ENCODE measurements around the gene RAB40C. TPM values are rescaled to one million over a fixed set of nuclear protein-coding genes. Genes with fewer than 3 reads are reported as not detected.

Gene RAB40C
- total and polyA plus RNA-seq, 2 donors (not counting 1 experiment from before 2014, with no cell fraction given), result 3.2 to 11.6 TPM

DNA sequence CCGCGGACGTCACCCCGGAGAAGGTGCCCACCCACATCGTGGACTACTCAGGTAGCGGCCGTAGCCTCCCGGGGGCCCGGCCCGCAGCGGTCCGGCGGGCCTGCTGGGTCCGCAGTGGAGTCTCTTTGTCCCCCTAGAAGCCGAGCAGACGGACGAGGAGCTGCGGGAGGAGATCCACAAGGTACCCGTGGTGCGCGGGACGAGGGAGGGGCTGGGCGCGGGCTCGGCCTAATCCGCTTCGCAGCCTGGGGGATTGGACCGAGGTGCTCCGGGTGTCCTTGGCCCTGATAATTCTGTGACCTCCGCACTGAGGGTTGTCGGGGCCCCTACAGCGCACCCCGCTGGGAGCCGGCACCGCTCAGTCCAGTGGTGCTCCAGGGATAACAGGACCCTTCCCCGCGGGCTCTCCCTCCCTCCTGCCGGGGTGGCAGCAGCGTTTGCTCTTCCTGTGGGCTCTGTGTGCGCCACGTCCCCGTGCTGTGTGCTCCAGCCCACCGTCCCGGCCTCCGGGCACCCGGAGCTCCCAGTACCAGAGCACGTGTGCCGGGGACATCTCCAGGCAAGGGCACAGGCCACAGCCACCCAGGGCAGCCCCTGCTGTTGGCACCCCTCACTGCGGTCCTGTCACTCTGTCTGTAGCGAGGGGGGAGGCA is 78.8 kb downstream of the RAB40C start:
- H3K4me1 ChIP-seq (ENCODE audit: control insufficient read depth, extremely low read depth, insufficient read depth, low read length), result peaks cover 7% of the 10 kb centered on the region
- H3K27ac ChIP-seq (ENCODE audit: insufficient read depth, low read length), result peak overlapping the region; percentile 73
- H3K4me3 ChIP-seq (replicated peaks in 1 of 4; ENCODE audit: control extremely low read depth in 1 of 4, insufficient read depth in 1 of 4, low read depth in 3 of 4, low read length in 4 of 4), result peak overlapping the region; percentile 66 to 90 (median 88)
- DNase-seq (ENCODE audit: low read depth in 2 of 2), result no peak
- TF ChIP-seq, protein P1, sequence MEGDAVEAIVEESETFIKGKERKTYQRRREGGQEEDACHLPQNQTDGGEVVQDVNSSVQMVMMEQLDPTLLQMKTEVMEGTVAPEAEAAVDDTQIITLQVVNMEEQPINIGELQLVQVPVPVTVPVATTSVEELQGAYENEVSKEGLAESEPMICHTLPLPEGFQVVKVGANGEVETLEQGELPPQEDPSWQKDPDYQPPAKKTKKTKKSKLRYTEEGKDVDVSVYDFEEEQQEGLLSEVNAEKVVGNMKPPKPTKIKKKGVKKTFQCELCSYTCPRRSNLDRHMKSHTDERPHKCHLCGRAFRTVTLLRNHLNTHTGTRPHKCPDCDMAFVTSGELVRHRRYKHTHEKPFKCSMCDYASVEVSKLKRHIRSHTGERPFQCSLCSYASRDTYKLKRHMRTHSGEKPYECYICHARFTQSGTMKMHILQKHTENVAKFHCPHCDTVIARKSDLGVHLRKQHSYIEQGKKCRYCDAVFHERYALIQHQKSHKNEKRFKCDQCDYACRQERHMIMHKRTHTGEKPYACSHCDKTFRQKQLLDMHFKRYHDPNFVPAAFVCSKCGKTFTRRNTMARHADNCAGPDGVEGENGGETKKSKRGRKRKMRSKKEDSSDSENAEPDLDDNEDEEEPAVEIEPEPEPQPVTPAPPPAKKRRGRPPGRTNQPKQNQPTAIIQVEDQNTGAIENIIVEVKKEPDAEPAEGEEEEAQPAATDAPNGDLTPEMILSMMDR (conservative IDR thresholded peaks at IDR 0.05 in 1 of 2, IDR thresholded peaks at IDR 0.05 in 1 of 2; ENCODE audit: low read depth in 1 of 2, low read length in 2 of 2), result no peak
- TF ChIP-seq EZH2 (IDR thresholded peaks at IDR 0.05; ENCODE audit: low read length, missing control alignments), result no peak
- no peaks in the 10 kb centered on the region for H3K9me3 ChIP-seq (ENCODE audit: control insufficient read depth, insufficient read depth, low read depth, low read length)
- H3K36me3 ChIP-seq (ENCODE audit: control insufficient read depth, insufficient read depth, low read length), result peaks cover 39% of the 10 kb centered on the region
- no peak overlapping the region for H2AFZ ChIP-seq (ENCODE audit: low read length)
- H4K20me1 ChIP-seq (ENCODE audit: control insufficient read depth, extremely low read depth, insufficient read depth, low read length), result no peaks in the 10 kb centered on the region
- peaks cover 23% of the 10 kb centered on the region for H3K79me2 ChIP-seq (ENCODE audit: control insufficient read depth, insufficient read depth, low read length)
- peak overlapping the region; percentile 94 for H3K4me2 ChIP-seq (ENCODE audit: extremely low read depth, insufficient read depth, low read length)
- peak overlapping the region; percentile 89 for H3K9ac ChIP-seq (ENCODE audit: insufficient read depth, low read length)
- H3K27me3 ChIP-seq (ENCODE audit: control insufficient read depth, insufficient read depth, low read length), result no peaks in the 10 kb centered on the region

DNA sequence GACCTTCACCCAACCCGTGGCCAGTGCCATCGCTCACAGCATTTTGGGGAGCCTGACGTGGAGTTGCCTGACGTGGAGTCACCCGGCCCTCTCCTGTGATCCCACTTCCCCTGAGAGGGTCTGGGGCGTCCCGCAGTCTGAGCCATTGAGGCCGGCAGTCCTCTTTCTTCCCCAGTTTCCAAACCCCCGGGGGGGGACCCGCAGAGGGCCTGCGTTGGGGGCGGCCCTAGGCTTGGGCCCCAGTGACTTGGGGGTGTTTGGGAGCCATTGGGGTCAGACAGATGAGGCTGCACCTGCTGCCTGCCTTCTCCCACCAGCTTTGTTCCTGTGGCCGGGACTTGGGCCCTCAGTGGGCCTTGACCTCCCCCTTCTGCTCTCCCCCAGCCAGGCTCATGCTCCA is 79.8 kb downstream of the RAB40C start:
- no peaks in the 10 kb centered on the region for H3K9me3 ChIP-seq (ENCODE audit: control insufficient read depth, insufficient read depth, low read depth, low read length)
- no peak for TF ChIP-seq EZH2 (IDR thresholded peaks at IDR 0.05; ENCODE audit: low read length, missing control alignments)
- TF ChIP-seq, protein P1 (conservative IDR thresholded peaks at IDR 0.05 in 1 of 2, IDR thresholded peaks at IDR 0.05 in 1 of 2; ENCODE audit: low read depth in 1 of 2, low read length in 2 of 2), result no peak
- no peak overlapping the region for H2AFZ ChIP-seq (ENCODE audit: low read length)
- H3K9ac ChIP-seq (ENCODE audit: insufficient read depth, low read length), result no peak overlapping the region
- DNase-seq (ENCODE audit: low read depth in 2 of 2), result no peak
- H3K79me2 ChIP-seq (ENCODE audit: control insufficient read depth, insufficient read depth, low read length), result peaks cover 23% of the 10 kb centered on the region
- no peak overlapping the region for H3K27ac ChIP-seq (ENCODE audit: insufficient read depth, low read length)
- H3K4me2 ChIP-seq (ENCODE audit: extremely low read depth, insufficient read depth, low read length), result peak overlapping the region; percentile 94
- H3K4me1 ChIP-seq (ENCODE audit: control insufficient read depth, extremely low read depth, insufficient read depth, low read length), result peaks cover 7% of the 10 kb centered on the region
- H3K4me3 ChIP-seq (replicated peaks in 1 of 4; ENCODE audit: control extremely low read depth in 1 of 4, insufficient read depth in 1 of 4, low read depth in 3 of 4, low read length in 4 of 4), result peak overlapping the region in 2 of 4 experiments; percentile 87 to 90
- H3K27me3 ChIP-seq (ENCODE audit: control insufficient read depth, insufficient read depth, low read length), result no peaks in the 10 kb centered on the region
- peaks cover 37% of the 10 kb centered on the region for H3K36me3 ChIP-seq (ENCODE audit: control insufficient read depth, insufficient read depth, low read length)
- no peaks in the 10 kb centered on the region for H4K20me1 ChIP-seq (ENCODE audit: control insufficient read depth, extremely low read depth, insufficient read depth, low read length)

DNA sequence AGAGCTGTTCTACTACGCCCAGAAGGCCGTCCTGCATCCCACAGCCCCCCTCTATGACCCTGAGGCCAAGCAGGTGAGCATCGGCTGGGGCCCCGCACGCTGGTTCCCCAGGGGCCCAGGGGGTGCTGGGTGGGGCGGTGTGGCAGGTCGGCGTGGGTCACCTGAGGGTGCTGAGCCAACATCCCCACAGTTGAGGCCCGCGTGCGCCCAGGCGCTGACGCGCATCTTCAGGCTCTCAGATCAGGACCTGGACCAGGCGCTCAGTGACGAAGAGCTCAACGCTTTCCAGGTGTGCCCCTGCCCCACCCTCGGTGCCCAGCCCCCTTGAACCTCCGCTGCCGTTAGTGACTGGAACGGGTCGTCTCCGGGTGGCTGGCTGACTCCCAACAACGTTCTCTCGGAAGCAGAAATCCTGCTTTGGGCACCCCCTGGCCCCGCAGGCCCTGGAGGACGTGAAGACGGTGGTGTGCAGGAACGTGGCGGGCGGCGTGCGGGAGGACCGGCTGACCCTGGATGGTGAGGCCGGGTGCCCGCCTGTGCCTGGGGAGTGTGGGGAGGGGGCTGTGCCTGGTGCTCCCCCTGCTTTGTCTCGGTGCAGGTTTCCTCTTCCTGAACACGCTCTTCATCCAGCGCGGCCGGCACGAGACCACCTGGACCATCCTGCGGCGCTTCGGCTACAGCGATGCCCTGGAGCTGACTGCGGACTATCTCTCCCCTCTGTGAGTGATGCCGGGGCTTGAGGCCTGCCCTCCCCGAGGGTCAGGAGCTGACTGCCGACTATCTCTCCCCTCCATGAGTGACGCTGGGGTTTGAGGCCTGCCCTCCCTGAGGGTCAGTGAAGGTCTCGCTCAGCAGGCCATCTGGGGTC is 80.9 kb downstream of the RAB40C start:
- peaks cover 11% of the 10 kb centered on the region for H3K4me1 ChIP-seq (ENCODE audit: control insufficient read depth, extremely low read depth, insufficient read depth, low read length)
- H3K9me3 ChIP-seq (ENCODE audit: control insufficient read depth, insufficient read depth, low read depth, low read length), result no peaks in the 10 kb centered on the region
- H4K20me1 ChIP-seq (ENCODE audit: control insufficient read depth, extremely low read depth, insufficient read depth, low read length), result no peaks in the 10 kb centered on the region
- no peak overlapping the region for H3K27ac ChIP-seq (ENCODE audit: insufficient read depth, low read length)
- H3K27me3 ChIP-seq (ENCODE audit: control insufficient read depth, insufficient read depth, low read length), result no peaks in the 10 kb centered on the region
- TF ChIP-seq EZH2 (IDR thresholded peaks at IDR 0.05; ENCODE audit: low read length, missing control alignments), result no peak
- TF ChIP-seq, protein P1 (conservative IDR thresholded peaks at IDR 0.05 in 1 of 2, IDR thresholded peaks at IDR 0.05 in 1 of 2; ENCODE audit: low read depth in 1 of 2, low read length in 2 of 2), result no peak
- peaks cover 23% of the 10 kb centered on the region for H3K79me2 ChIP-seq (ENCODE audit: control insufficient read depth, insufficient read depth, low read length)
- H2AFZ ChIP-seq (ENCODE audit: low read length), result no peak overlapping the region
- H3K36me3 ChIP-seq (ENCODE audit: control insufficient read depth, insufficient read depth, low read length), result peaks cover 37% of the 10 kb centered on the region
- H3K4me3 ChIP-seq (replicated peaks in 1 of 4; ENCODE audit: control extremely low read depth in 1 of 4, insufficient read depth in 1 of 4, low read depth in 3 of 4, low read length in 4 of 4), result no peak overlapping the region
- H3K4me2 ChIP-seq (ENCODE audit: extremely low read depth, insufficient read depth, low read length), result no peak overlapping the region
- no peak for DNase-seq (ENCODE audit: low read depth in 2 of 2)
- H3K9ac ChIP-seq (ENCODE audit: insufficient read depth, low read length), result no peak overlapping the region

Measured in fibroblast of lung (primary cell).